ENCODE data around the gene SAP30L.

Gene SAP30L

DNA sequence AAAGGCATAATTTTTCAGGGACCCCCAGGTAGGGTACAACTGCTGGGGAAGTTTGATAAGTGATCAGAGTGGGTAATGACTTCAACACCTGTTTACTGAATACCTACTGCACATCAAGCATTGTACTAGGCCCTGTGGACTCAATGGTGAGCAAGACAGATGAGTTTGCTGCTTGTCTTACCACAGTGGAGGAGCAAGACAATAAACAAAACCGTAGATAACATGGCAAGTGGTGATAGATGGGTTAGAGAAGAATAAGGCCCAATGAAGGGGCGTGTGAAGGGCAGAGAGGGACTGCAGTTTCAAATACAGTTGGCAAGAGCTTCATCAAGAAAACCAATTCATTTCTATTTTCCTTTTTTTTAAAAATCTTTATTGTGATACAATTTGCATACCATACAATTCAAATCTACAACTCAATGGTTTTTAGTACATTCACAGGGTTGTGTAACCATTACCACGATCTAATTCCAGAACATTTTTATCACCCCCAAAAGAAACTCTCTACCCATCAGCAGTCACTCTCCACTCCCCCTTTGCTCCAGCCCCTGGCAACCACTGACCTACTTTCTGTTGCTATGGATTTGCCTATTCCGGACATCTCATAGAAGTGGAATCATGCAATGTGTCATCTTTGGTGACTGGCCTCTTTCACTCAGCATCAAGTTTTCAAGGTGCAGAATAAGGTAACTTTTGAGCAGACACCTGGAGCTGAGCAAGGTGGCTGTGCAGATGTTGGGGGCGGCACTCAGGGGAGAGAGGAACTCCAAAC lies 64.2 kb downstream of the SAP30L start:
- DNase-seq (ENCODE audit: low spot score), result no peak

All from AG20443 (cell line).